Fibroblast of lung (primary cell): ENCODE measurements around the gene SCD. TPM values are rescaled to one million over a fixed set of nuclear protein-coding genes. Genes with fewer than 3 reads are reported as not detected.

Source experiments
- DNase-seq, 2 donors: peaks; one replicate each; pipeline versions ENCODE4 v3.0.0 to v3.0.0-alpha.2; 2010; ENCODE audit warnings: low read depth in 2 of 2
- H2AFZ ChIP-seq: 2 replicates; pipeline ENCODE4 v1.5.1; 2012; ENCODE audit warnings: low read length, control low read depth, inconsistent platforms
- H3K27ac ChIP-seq: 2 replicates; pipeline ENCODE4 v1.5.1; 2011; ENCODE audit warnings: low read length, control low read depth; ENCODE audit not compliant: insufficient read depth
- H3K27me3 ChIP-seq: 2 replicates; pipeline ENCODE4 v1.5.1; 2011; ENCODE audit warnings: mild to moderate bottlenecking, low read length; ENCODE audit not compliant: control insufficient read depth, insufficient read depth
- H3K36me3 ChIP-seq: 2 replicates; pipeline ENCODE4 v1.5.1; 2011; ENCODE audit warnings: low read length; ENCODE audit not compliant: control insufficient read depth, insufficient read depth
- H3K4me1 ChIP-seq: 2 replicates; pipeline ENCODE4 v1.5.1; 2011; ENCODE audit warnings: low read length; ENCODE audit not compliant: control insufficient read depth, insufficient read depth; ENCODE audit errors: extremely low read depth
- H3K4me2 ChIP-seq: 2 replicates; pipeline ENCODE4 v1.5.1; 2011; ENCODE audit warnings: low read length, control low read depth; ENCODE audit not compliant: insufficient read depth; ENCODE audit errors: extremely low read depth
- H3K4me3 ChIP-seq, 4 experiments: fragments of 200-600 bp in 1 of 4; sonication (generic) in 1 of 4; replicated peaks in 1 of 4; 2 replicates each; pipeline ENCODE4 v1.5.1; 2011 to 2016; ENCODE audit warnings: low read length in 4 of 4, low read depth in 3 of 4, mild to moderate bottlenecking in 3 of 4, control low read depth in 2 of 4, inconsistent platforms in 1 of 4, mixed read lengths in 1 of 4; ENCODE audit not compliant: insufficient read depth in 1 of 4; ENCODE audit errors: control extremely low read depth in 1 of 4
- H3K79me2 ChIP-seq: 2 replicates; pipeline ENCODE4 v1.5.1; 2012; ENCODE audit warnings: mild to moderate bottlenecking, low read length, inconsistent platforms; ENCODE audit not compliant: control insufficient read depth, insufficient read depth
- H3K9ac ChIP-seq: 2 replicates; pipeline ENCODE4 v1.5.1; 2011; ENCODE audit warnings: mild to moderate bottlenecking, low read length, control low read depth; ENCODE audit not compliant: insufficient read depth
- H3K9me3 ChIP-seq: 2 replicates; pipeline ENCODE4 v1.5.1; 2012; ENCODE audit warnings: low read depth, low read length; ENCODE audit not compliant: control insufficient read depth, insufficient read depth
- H4K20me1 ChIP-seq: 2 replicates; pipeline ENCODE4 v1.5.1; 2011; ENCODE audit warnings: low read length; ENCODE audit not compliant: control insufficient read depth, insufficient read depth; ENCODE audit errors: extremely low read depth
- EZH2 ChIP-seq: IDR thresholded peaks from 2 replicates; pipeline ENCODE4 v1.5.1; 2012; ENCODE audit warnings: low read length, control low read depth, mild to moderate bottlenecking; ENCODE audit errors: missing control alignments
- polyA plus RNA-seq, 2 donors: library from polyadenylated mRNA; depleted of rRNA in 1 of 2; stranded (reverse) in 1 of 2; unstranded in 1 of 2; fragments of >200 nt; gene quantifications; 2 replicates each; pipeline ENCODE4 v1.2.1, GENCODE V29; 2011 to 2012; ENCODE audit warnings: missing spikeins in 1 of 2
- total RNA-seq: library from RNA; depleted of rRNA; stranded (reverse); fragments of >200 nt; gene quantifications from 2 replicates; pipeline ENCODE4 v1.2.1, GENCODE V29; 2014
- TF ChIP-seq, protein P1 (sequence below), 2 donors: IDR thresholded peaks in 1 of 2; conservative IDR thresholded peaks in 1 of 2; 1 replicate in 1 of 2; 2 replicates in 1 of 2; pipeline ENCODE4 v1.5.1; 2011 to 2012; ENCODE audit warnings: low read length in 2 of 2, control low read depth in 1 of 2, inconsistent platforms in 1 of 2, low read depth in 1 of 2, mild to moderate bottlenecking in 1 of 2

The SCD gene
- total and polyA plus RNA-seq, 2 donors (not counting 1 experiment from before 2014, with no cell fraction given) = 537 to 754 TPM

DNA sequence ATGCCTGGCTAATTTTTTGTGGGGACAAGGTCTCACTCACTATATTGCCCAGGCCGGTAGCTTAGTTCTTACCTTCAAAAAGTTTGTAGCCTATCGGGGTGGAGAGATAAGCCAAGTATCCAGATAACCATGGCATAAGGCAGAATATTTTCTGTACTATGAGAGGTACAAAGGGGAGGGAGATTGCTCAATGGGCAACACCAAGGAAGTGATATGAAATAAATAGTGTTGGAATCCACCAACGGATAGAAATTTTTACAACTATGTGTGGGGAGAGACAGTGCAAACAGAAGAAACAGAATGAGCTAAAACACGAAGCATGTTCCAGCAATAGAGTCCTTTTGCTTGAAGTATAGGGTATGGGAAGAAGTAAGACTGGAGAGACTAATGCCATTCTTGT lies 8.1 kb downstream of the SCD start:
- H3K4me2 ChIP-seq = no peak overlapping the region
- no peak overlapping the region for H3K9ac ChIP-seq
- H3K27ac ChIP-seq = no peak overlapping the region
- H3K9me3 ChIP-seq = no peaks in the 10 kb centered on the region
- peaks cover 12% of the 10 kb centered on the region for H3K4me1 ChIP-seq
- H3K27me3 ChIP-seq = no peaks in the 10 kb centered on the region
- peaks cover 35% of the 10 kb centered on the region for H3K36me3 ChIP-seq
- TF ChIP-seq EZH2 = no peak
- TF ChIP-seq, protein P1, sequence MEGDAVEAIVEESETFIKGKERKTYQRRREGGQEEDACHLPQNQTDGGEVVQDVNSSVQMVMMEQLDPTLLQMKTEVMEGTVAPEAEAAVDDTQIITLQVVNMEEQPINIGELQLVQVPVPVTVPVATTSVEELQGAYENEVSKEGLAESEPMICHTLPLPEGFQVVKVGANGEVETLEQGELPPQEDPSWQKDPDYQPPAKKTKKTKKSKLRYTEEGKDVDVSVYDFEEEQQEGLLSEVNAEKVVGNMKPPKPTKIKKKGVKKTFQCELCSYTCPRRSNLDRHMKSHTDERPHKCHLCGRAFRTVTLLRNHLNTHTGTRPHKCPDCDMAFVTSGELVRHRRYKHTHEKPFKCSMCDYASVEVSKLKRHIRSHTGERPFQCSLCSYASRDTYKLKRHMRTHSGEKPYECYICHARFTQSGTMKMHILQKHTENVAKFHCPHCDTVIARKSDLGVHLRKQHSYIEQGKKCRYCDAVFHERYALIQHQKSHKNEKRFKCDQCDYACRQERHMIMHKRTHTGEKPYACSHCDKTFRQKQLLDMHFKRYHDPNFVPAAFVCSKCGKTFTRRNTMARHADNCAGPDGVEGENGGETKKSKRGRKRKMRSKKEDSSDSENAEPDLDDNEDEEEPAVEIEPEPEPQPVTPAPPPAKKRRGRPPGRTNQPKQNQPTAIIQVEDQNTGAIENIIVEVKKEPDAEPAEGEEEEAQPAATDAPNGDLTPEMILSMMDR (conservative IDR thresholded peaks at IDR 0.05 in 1 of 2, IDR thresholded peaks at IDR 0.05 in 1 of 2; ENCODE audit: low read depth in 1 of 2, low read length in 2 of 2) = no peak
- H3K4me3 ChIP-seq = no peak overlapping the region
- no peak overlapping the region for H2AFZ ChIP-seq
- no peak for DNase-seq
- H3K79me2 ChIP-seq = peaks cover 31% of the 10 kb centered on the region
- H4K20me1 ChIP-seq = peaks cover 3% of the 10 kb centered on the region

DNA sequence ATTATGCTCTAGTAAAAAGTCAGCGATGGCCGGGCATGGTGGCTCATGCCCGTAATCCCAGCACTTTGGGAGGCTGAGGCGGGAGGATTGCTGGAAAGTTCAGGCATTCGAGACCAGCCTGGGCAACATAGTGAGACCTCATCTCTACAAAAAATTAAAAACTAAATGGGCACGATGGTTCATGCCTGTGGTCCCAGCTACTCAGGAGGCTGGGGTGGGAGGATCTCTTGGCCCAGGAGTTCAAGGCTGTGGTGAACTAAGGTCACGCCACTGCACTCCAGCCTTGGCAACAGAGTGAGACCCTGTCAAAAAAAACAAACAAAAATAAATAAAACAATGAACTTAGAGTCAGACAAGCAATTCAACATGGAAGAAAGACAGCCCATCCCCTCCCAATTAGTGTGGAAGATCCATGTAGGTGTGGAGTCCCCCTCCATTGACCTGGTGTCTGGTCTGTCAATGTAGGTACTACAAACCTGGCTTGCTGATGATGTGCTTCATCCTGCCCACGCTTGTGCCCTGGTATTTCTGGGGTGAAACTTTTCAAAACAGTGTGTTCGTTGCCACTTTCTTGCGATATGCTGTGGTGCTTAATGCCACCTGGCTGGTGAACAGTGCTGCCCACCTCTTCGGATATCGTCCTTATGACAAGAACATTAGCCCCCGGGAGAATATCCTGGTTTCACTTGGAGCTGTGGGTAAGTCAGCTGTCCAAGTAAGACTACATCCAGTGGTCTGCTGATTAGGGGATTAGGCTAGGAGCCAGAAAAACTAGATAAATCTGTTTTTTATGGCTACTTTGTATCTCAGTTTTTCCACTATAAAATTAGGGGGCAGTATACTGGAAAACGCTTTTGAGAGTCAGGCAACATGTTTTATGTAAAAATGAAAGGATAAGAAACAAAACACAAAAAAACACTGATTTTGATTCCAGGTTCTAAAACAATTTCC lies 9.3 kb downstream of the SCD start:
- Histone ChIP-seq H3K9me3 (no peaks in the 10 kb centered on the region), H3K4me3 (no peak overlapping the region), H2AFZ (no peak overlapping the region), H3K4me1 (peaks cover 4% of the 10 kb centered on the region), H3K4me2 (no peak overlapping the region), H4K20me1 (no peaks in the 10 kb centered on the region), H3K36me3 (peaks cover 32% of the 10 kb centered on the region), H3K9ac (no peak overlapping the region), H3K79me2 (peaks cover 18% of the 10 kb centered on the region), H3K27me3 (no peaks in the 10 kb centered on the region), H3K27ac (no peak overlapping the region)
- TF ChIP-seq EZH2 = no peak
- TF ChIP-seq, protein P1 (conservative IDR thresholded peaks at IDR 0.05 in 1 of 2, IDR thresholded peaks at IDR 0.05 in 1 of 2; ENCODE audit: low read depth in 1 of 2, low read length in 2 of 2) = no peak
- no peak for DNase-seq

DNA sequence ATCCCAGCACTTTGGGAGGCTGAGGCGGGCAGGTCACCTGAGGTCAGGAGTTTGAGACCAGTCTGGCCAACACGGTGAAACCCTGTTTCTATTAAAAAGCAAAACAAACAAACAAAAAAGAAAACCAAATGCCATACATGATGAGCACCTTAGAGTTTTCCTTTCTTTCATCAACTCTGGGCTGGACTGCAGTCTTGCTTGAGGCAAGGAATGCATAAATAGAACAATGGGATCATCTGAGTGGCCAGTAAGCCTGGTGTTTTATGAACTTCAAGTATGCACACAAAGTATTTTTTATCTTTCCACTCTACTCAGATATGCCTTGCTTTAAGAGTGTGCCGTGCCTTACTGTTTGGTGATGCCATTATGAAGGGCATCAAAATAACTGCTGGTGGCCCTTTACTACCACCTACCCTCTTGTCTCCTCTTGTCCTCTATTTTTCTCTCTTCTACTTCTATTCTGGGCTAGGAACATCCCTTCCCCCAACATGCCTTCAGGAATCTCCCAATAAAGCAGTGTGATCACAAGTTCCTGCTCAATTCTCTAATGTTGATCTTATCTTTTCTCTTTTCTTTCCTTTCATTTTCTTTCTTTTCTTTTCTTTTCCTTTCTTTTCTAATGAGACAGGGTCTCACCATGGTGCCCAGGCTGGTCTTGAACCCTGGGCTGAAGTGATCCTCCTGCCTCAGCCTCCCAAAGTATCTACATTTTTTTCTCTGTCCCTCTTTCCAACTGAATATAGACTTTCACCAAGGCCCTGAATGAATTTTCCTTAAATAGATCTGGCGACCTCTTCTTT lies 10.2 kb downstream of the SCD start:
- Histone ChIP-seq H3K9ac (no peak overlapping the region), H3K36me3 (peaks cover 31% of the 10 kb centered on the region), H3K9me3 (no peaks in the 10 kb centered on the region), H3K27ac (no peak overlapping the region), H3K4me3 (no peak overlapping the region), H2AFZ (no peak overlapping the region), H3K4me2 (no peak overlapping the region), H3K4me1 (peaks cover 4% of the 10 kb centered on the region), H4K20me1 (no peaks in the 10 kb centered on the region), H3K27me3 (no peaks in the 10 kb centered on the region), H3K79me2 (peaks cover 12% of the 10 kb centered on the region)
- no peak for TF ChIP-seq EZH2
- TF ChIP-seq, protein P1 (conservative IDR thresholded peaks at IDR 0.05 in 1 of 2, IDR thresholded peaks at IDR 0.05 in 1 of 2; ENCODE audit: low read depth in 1 of 2, low read length in 2 of 2) = no peak
- no peak for DNase-seq
